ENCODE data around the gene SCN11A.

The SCN11A gene

GRCh38 chr3:39051649-39052561, at the start of gene SCN11A, which contains the start of gene WDR48:
Gene SCN11A (minus strand): TSS chr3:39051944. CDS start chr3:38950362, 101,582 bp downstream.
Gene WDR48 (plus strand): TSS chr3:39052016. CDS start chr3:39052026, 10 bp downstream.
- peak; percentile 91 for DNase-seq

GRCh38 chr3:39101022-39101689, 49.4 kb upstream of the SCN11A start:
- peak; percentile 61 for DNase-seq

- DNase-seq, result no peak
Measured at GRCh38 chr3:39100500-39100886, 48.7 kb upstream of the SCN11A start.

- DNase-seq, result no peak
Measured at GRCh38 chr3:39099738-39100499, 48.2 kb upstream of the SCN11A start.

DNA sequence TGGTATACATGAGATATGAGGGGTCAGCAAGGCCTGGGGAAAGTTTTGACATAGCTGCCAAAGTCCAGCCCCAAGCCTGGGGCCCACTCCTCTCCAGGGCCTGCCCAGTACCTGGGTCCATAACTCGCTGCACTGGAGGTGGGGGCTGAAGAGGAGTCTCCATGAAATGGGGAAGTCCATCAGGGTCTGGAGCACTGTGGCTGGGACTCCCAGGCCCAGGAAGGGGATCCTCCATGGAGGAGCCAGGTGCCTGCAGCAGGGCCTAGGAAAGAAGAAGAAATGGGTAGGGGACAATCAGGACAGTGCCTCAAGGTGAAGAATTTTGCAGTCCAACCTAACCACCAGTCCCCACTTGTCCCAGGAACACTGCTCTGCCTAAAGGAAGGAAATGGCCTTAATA, 47.5 kb upstream of the SCN11A start:
- DNase-seq, result no peak

GRCh38 chr3:39098473-39099000, 46.8 kb upstream of the SCN11A start:
- no peak for DNase-seq

DNA sequence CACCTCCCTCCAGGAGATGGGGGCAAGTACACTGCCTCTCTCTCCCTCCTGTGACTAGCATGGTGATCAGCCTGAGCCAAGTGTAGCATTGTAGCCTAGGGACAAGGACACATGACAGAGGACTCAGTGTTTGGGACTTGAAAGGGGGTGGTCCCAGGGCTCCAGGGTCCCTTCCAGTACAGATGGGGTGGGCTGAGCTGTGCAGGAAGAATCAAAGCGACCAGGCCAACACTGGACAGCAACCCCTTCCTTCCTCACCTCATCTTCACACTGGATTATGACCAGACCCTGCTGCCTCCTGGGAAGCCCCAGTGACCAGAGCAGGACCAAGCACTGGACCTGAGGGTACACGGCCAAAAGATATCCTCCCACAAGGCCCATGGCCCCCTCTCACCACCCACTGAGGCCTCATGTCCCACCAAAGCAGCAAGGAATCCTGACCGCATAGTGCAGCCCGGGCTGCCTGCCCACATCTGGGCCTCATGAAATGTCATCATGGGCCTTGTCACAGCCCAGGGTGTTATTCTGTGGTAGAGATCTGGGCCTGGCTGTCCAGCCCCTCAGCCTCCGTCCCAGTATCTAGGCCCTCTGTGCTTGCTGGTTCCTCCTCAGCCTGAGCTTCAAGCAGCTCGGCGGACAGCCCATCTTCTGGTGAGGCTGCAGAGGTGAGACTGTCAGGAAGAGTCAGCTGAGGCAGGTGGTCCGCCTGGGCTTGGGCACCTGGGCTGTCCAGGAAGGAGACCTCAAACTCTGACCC, 46.1 kb upstream of the SCN11A start:
- no peak for DNase-seq

- DNase-seq, result no peak
Measured at GRCh38 chr3:39096775-39097174, 45.0 kb upstream of the SCN11A start.

GRCh38 chr3:39095778-39096177, 44.0 kb upstream of the SCN11A start:
- no peak for DNase-seq

DNA sequence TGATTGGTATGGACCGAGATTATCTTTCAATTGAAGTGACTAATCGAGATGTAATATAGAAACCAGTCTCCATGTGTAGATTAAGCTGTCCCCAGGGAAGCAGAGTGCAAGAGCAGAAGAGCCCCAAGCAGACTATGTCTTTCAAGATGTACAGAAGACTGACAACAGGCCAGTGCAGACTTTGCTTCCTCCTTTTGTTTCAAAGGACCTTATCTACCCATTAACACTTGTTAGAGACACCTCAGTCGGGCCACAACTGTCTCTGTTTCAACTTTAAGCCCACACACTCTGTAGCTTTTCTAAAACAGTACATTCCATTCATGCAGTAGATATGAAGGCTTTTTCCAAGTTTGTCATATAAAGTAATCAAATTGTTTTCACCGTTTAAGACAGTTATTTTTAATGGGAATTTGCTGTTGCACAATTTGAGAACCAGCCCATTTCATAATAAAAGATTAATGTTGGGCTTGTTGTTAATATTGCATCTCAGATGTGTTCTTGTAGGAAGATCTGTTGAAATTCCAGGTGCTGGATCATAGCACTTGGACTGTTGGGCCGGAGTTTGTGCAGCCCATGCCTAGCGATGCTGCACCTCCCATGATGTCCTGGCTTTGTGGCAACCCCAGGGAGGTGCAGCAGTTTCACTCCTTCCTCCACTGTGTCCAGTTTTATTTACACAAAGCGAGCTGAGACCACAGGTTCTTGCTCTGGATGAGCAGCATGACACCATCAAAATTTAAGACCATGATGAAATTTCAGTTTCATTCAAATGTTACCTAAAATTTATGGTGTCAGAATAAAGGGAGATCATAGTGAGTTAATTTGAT, 43.3 kb upstream of the SCN11A start:
- no peak for DNase-seq

GRCh38 chr3:39090922-39091321, 39.2 kb upstream of the SCN11A start:
- no peak for DNase-seq

GRCh38 chr3:39088889-39089288, 37.1 kb upstream of the SCN11A start:
- no peak for DNase-seq

- DNase-seq, result no peak
Measured at GRCh38 chr3:39088456-39088855, 36.7 kb upstream of the SCN11A start.

DNA sequence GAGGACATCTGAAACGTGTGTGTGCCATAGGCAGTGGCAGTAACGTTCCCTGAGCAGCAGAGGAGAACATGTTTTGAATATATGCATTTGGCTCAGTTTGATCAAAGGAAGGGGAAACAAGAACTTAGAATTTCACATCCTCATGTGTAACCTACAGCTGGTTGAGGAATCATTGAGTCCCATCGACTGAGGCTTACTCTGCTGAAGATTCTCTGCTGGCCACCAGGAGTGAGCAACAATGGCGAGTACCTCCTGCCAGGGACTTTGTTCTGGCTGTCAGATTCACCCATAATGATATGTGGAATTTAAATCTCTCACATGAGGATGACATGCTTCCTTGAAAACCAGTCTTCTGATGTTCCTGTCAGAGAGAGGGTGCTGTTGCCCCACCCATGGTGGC, 34.4 kb upstream of the SCN11A start:
- DNase-seq, result no peak

DNA sequence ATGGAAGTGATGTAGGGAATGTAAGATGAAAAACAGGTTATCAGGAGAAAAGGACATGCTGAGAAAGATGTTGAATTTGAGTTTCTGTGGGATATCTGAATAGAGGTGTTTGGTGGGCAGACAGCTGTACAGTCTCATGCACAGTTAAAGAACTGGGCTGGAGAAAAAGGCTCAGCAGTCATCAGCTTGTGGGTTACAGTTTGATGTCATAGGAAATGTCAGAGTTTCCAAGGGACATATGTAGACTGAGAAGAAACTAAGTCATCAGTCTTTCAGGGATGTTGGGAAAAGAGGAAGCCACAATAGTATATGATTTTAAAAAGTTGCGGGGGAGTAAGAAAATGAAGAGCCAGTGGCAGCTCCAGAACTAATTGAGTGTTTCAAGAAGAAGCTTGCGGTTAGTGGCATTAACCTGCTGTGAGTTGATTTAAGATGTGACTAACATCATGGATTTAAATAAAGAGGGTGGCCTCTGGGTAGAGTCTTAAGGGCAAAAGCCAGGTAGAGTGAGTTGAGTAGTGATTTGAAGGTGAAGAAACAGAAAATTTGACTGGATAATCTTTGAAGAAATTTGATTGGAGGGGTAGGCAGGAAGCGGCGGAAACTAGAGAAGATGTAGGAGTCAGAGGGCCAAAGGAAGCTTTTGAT, 31.0 kb upstream of the SCN11A start:
- DNase-seq, result peak; percentile 49

DNA sequence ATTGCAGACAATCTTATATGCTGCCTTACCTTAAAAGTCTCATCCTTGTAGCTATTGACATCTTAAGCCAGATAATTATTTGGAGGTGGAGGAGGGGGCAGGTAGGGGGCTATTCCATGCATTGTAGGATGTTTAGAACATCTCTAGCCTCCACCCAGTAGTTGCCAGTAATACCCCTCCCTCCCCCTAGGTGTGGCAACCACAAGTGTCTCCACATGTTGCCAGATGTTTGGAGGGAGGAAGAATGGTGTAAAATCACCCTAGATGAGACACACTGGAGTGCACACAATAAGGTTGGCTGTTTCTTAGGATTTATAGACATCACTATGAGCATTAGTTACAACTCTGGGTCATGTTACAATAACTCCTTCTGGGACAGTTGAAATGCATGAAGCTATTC, 28.3 kb upstream of the SCN11A start:
- no peak for DNase-seq

- no peak for DNase-seq
Measured at GRCh38 chr3:39079530-39079929, 27.8 kb upstream of the SCN11A start.

DNA sequence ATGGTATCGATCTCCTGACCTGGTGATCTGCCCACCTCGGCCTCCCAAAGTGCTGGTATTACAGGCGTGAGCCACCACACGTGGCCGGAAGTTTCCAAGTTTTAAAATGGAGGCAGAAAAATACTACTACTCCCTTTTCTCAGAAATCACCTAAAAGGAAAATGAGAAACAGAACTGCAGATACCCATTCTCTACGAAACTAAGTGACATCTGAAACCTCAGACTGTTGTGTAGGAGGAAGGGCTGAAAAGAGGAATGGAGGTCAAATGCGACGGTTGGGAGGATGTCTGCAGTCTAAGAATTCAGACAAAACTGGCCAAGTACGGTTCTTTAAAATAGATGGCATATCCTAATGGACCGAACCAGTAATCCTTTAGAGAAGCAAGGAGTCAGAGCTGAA, 24.2 kb upstream of the SCN11A start:
- no peak for DNase-seq

DNA sequence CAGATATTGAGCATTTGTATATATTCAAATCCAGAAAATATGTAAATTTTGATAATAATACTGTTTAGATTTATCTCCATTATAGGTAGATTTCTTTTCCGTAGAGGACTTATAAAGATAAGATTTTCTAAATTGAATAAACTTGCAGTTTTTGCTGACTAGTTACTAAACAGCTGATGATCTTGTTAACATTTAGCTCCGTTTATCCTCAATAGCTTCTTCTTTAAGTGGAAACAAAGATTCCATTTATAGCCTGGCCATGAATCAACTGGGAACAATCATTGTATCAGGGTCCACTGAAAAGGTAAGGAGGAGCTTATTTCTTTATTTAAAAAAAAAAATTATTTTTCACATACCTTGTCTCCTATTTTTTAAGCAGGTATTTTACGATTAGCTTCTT, 16.8 kb upstream of the SCN11A start:
- DNase-seq, result no peak

- no peak for DNase-seq
Measured at GRCh38 chr3:39067286-39067685, 15.5 kb upstream of the SCN11A start.

DNA sequence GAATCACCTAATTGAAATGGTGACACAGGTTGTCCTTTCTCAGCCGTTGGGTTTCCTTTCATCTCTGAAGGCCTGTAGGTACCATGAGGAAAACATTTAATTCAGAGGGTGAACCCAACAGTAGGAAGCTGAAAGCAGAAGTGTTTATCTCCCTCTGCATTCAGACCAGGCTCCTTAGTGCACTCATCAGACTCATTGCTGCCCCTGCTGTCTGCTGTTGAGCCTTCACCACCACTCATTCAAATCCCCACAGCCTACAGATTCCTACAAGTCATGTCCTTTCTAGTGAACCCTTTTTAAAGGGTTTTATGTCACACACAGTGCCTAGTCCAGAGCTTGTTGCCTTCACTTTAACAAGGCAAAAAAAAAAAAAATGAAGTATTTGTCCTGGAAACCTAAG, 13.5 kb upstream of the SCN11A start:
- peak; percentile 61 for DNase-seq
